ENCODE measurements around the gene EHMT1.

GRCh38 chr9:137721899-137722298 is 103.1 kb downstream of the EHMT1 start:
- no peak for TF ChIP-seq POLR2AphosphoS5 (IDR thresholded peaks at IDR 0.05; ENCODE audit: low read depth, low read length)
- TF ChIP-seq CTCF (IDR thresholded peaks at IDR 0.05) = no peak
- TF ChIP-seq RFX5 (IDR thresholded peaks at IDR 0.05; ENCODE audit: low read length) = no peak
- no peak for TF ChIP-seq RCOR1 (IDR thresholded peaks at IDR 0.05; ENCODE audit: low read length)
- no peak for TF ChIP-seq IRF3 (IDR thresholded peaks at IDR 0.05; ENCODE audit: low read depth, low read length)
